GM18517 (cell line): ENCODE data around the gene TFEB.
A peak's percentile ranks its signal among the peaks of the same experiment; 100 is the strongest.

Experiments
- ATAC-seq: cut with Tn5 transposase; IDR thresholded peaks from one replicate; pipeline ENCODE4 v1.9.1; 2021; ENCODE audit warnings: mild to moderate bottlenecking, moderate library complexity; ENCODE audit not compliant: unreplicated experiment

TFEB gene

DNA sequence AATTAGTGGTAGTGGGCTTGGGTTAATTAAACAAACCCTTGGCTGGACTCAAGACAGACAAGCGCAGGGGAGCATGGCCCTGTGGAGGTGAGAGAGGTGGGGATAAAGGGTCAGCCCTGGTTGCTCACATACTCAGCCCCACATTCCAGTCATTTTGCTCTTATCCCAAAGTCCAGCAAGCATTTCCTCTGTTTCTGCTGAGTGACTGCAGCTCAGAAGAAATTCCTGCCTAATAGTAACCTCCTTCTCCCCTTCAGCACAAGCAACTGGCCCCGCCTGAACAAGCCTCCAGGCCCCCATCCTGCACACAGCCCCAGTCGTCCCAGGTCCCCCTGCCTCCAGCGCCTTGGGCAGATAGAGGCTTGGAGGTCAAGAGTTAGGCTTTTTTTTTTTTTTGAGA is 3.6 kb upstream of the TFEB start:
- ATAC-seq, result no peak

DNA sequence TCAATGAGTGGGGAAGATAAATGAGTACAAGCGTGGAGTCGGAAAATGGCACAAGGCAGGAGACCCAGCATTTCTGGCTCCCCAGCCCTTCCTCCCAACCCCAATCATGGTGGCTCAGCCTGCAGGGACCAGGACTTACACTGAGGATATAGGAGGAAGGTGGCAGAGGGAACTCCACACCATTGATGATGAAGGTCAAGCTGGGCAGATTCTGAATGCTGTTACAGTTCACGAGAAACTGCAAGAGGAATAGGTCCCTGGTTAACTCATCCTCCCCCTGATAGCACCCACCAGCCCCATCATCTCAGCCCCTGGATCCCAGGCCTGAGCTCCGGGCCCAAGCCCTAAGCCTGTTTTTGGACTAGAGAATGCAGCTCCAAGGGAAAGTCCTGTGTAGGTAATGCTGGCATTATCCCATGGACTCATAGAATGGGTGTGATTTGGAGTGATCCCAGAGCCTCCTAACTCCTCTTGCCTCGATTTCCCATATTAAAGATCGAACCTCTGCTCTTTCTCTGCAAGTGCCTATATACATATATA is 2.3 kb upstream of the TFEB start:
- ATAC-seq, result no peak

- no peak for ATAC-seq
Observed at GRCh38 chr6:41736800-41737555, 1.6 kb upstream of the TFEB start.

DNA sequence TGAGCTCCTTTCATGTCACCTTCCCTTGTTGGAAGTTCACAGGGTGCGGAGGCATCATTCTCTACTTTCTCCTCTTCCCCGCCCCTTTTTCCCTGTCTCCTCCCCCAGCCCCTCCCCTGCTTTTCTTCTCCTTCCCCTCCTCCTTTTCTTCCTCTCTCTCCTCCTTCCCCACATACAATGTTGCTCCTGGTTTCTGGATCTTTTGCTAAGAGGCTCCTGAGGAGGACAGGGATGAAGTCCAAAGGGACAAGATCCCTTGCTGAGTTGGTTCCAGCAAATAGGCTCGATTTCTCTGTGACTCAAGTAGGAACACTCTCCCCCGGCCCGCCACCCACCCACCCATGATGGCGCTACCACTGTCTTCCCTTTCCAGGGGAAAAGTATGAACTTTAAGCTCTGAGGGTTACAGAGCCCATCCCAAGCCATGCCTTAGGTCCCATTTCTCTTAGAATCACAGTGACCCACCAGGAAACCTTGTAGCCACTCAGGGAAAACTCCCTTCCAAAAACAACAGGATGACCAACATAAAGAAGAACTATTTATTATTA is 852 bp upstream of the TFEB start:
- ATAC-seq, result no peak

- ATAC-seq, result peak; percentile 26
Observed at GRCh38 chr6:41734666-41735426, 562 bp downstream of the TFEB start.

- no peak for ATAC-seq
Observed at GRCh38 chr6:41733707-41734665, 1.4 kb downstream of the TFEB start.

GRCh38 chr6:41733360-41733706 is 2.1 kb downstream of the TFEB start:
- no peak for ATAC-seq

- peak; percentile 40 for ATAC-seq
Observed at GRCh38 chr6:41732591-41733359, 2.6 kb downstream of the TFEB start.

DNA sequence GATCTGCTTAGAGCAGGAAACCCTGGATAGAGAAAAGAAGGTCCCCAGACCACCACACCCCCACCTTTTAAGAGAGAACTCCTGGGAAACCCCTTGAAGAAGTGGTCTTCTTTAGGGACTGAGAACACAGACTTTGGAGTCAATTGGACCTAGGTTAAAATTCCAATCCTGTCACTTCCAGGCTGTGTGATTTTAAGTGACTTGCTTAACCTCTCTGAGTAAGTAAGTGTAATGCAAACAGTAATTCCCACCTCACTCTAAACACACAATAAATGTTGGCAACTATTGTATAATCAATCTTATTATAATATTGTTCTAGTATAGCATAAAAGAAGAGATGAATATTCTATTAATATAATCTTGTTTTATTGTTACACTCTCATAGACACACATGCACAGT is 3.3 kb downstream of the TFEB start:
- no peak for ATAC-seq

DNA sequence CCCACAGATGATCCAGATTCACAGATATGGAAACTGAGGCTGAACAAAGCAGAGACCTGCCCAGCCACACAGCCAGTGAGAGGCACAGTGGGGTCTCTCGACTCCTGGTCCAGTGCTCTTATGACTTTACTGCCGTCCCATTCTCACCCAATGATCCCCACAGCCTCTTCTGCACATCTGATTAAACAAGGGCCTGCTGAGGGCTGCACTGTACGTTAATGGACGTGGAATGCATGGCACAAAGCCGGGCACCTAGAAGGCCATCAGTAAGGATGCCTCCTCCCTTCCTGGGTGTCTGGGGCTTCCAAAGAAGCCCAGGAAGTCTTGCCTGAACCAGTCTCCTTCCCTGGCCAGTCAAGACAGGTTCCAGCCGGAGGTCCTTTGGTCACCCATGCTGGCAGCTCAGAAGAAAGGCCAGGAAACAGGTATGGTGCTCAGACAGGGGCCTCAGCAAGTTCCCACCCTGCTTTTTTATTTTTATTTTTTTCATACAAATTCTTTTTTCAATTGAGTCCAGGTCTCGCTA is 3.8 kb downstream of the TFEB start:
- ATAC-seq, result no peak

DNA sequence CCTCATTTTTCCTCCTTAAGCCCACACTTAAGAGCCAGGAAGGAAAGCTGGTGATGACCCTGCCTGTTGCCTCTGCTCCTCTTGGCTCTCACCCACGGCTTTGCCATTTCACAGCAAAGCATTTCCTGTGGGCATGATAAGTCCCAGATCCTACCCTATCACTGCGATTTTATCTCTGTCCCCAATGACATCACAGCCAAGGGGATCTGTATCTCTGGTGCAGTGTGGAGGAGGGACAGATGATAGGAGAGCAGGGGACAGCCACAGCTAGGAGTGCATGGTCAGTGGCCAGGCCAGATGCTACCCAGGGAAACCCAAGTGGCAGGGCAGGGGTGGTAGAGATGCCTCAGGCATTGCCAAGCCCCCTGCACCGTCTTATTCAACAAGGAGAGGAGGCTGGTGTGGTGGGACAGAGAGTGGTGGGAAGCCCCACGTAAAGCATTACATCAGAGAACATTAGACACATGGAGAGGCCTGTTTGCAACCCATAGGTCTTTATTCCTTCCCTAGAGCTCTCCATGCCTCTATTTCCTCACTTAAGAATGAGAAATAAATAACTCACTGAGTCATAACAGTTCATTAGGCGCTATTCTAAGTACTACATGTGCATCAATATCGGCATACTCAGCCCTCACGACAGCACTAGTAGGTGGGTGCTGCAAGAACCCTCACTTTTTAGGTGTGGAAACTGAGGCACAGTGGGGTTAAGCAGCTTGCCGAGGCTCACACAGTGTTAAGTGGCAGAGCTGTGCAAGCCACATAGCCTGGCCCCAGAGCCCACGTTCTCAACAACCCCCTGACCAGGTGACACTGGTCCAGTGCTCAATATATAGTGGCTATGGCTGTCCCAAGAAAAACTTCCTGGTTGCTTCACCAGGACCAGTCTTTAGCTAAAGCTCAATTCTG is 4.6 kb downstream of the TFEB start:
- ATAC-seq, result no peak

DNA sequence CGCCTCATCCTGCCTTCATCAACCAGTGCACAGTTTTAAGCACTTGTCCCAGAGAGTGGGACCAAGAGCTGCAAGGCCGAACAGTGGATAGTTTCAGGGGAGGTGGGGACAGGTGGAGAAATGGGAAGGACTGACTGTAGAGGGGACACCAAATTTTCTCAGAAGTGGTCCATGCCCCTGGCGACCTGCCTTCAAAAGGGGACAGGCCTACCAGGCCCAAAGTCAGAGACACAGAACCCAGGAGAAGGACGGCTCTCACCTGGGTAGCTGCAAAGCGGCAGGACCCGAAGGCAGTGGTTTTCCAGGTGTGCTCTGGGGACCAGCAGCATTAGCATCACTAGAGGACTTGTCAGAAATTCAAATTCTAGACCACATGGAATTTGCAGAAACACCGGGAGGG is 5.8 kb downstream of the TFEB start:
- no peak for ATAC-seq

GRCh38 chr6:41728954-41729353 is 6.5 kb downstream of the TFEB start:
- ATAC-seq, result no peak

GRCh38 chr6:41728073-41728936 is 7.1 kb downstream of the TFEB start:
- no peak for ATAC-seq

DNA sequence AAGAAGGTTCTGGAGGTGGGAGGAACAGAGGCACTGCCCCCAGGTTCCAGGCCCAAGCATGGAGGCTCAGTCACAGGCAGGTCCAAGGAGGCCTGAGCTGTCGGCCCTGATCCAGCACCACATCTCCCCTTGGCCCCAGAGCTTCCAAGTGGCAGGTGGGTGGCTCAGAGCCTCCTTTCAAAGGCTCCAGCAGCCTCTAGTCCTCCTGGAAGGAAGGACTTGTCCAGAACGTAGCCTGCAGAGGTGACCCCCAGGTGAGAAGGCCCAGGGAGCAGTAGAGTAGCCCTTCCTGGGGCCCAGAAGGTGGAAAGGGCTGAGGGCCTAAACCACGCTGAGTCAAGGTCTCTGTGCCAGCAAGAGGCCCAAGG is 7.7 kb downstream of the TFEB start:
- no peak for ATAC-seq

- ATAC-seq, result no peak
Observed at GRCh38 chr6:41726876-41727275, 8.5 kb downstream of the TFEB start.

GRCh38 chr6:41724586-41725501 is 10.6 kb downstream of the TFEB start:
- no peak for ATAC-seq
